HUES6 (cell line): ENCODE measurements around the gene DMD.
A peak's percentile ranks its signal among the peaks of the same experiment; 100 is the strongest.

ENCODE experiments used
- H3K27ac ChIP-seq: 2 replicates; pipeline ENCODE4 v1.7.0; 2013; ENCODE audit warnings: low read depth, mild to moderate bottlenecking, low read length, inconsistent platforms
- H3K27me3 ChIP-seq: 2 replicates; pipeline ENCODE4 v1.6.1; 2013; ENCODE audit warnings: low read length; ENCODE audit not compliant: control insufficient read depth, insufficient read depth
- H3K36me3 ChIP-seq: 2 replicates; pipeline ENCODE4 v1.6.1; 2013; ENCODE audit warnings: low read length; ENCODE audit not compliant: control insufficient read depth, insufficient read depth
- H3K4me1 ChIP-seq: 2 replicates; pipeline ENCODE4 v1.6.1; 2013; ENCODE audit warnings: low read length; ENCODE audit not compliant: control insufficient read depth, insufficient read depth
- H3K4me3 ChIP-seq: 2 replicates; pipeline ENCODE4 v1.5.1; 2013; ENCODE audit warnings: low read depth, low read length
- H3K9ac ChIP-seq: one replicate; pipeline ENCODE4 v1.6.1; 2013; ENCODE audit warnings: mild to moderate bottlenecking, low read length
- H3K9me3 ChIP-seq: 2 replicates; pipeline ENCODE4 v1.6.1; 2013; ENCODE audit warnings: low read depth, low read length; ENCODE audit not compliant: control insufficient read depth, insufficient read depth

The DMD gene

GRCh38 chrX:31154946-31155345, 2056.4 kb downstream of the DMD start:
- H3K36me3 ChIP-seq: no peaks in the 10 kb centered on the region
- no peak overlapping the region for H3K4me3 ChIP-seq
- H3K27ac ChIP-seq: no peak overlapping the region
- H3K4me1 ChIP-seq: no peaks in the 10 kb centered on the region
- H3K27me3 ChIP-seq: no peaks in the 10 kb centered on the region; the same call in 1 of the 2 replicates
- H3K9me3 ChIP-seq: no peaks in the 10 kb centered on the region
- no peak overlapping the region for H3K9ac ChIP-seq

DNA sequence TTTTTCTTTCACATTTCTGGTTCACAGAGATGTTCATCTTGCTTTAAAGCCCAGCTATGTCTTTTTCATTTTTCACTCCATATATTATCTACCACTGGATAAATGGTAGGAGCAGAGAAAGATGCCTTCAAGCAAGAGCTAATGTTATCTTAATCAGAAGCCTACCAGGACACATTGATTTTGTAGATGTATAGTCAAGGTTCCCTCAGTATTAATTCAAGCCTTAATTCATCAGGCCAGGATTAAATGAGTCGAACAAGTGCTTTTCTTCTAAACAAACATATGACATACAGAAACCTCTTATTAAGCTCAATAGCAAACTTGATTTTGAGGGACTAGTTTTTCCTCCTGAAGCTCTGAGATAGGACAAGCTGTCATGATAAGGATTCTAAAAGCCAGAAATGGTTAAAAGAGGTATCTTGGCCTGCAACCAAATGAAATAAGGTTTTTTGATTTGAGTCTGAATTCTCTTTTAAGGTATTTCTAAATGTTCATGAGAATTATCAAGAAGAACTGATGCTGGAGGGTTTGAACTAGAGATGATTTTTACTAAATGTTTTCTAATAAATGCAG, 2057.8 kb downstream of the DMD start:
- H3K36me3 ChIP-seq: no peaks in the 10 kb centered on the region
- no peaks in the 10 kb centered on the region for H3K4me1 ChIP-seq
- no peaks in the 10 kb centered on the region for H3K9me3 ChIP-seq
- no peaks in the 10 kb centered on the region; the same call in 1 of the 2 replicates for H3K27me3 ChIP-seq
- H3K27ac ChIP-seq: no peak overlapping the region
- no peak overlapping the region for H3K4me3 ChIP-seq
- no peak overlapping the region for H3K9ac ChIP-seq

GRCh38 chrX:31147175-31147574, 2064.2 kb downstream of the DMD start:
- Histone ChIP-seq H3K27ac (no peak overlapping the region), H3K9me3 (no peaks in the 10 kb centered on the region), H3K4me1 (no peaks in the 10 kb centered on the region), H3K4me3 (no peak overlapping the region), H3K36me3 (peaks cover 16% of the 10 kb centered on the region), H3K27me3 (no peaks in the 10 kb centered on the region; the same call in 1 of the 2 replicates), H3K9ac (no peak overlapping the region)

GRCh38 chrX:31139961-31140360, 2071.4 kb downstream of the DMD start:
- Histone ChIP-seq H3K4me1 (peaks cover 10% of the 10 kb centered on the region; the same call in 1 of the 2 replicates), H3K9ac (no peak overlapping the region), H3K36me3 (peaks cover 21% of the 10 kb centered on the region), H3K9me3 (peaks cover 6% of the 10 kb centered on the region), H3K27me3 (no peaks in the 10 kb centered on the region; the same call in 1 of the 2 replicates), H3K27ac (no peak overlapping the region), H3K4me3 (no peak overlapping the region)

GRCh38 chrX:31138124-31138523, 2073.2 kb downstream of the DMD start:
- no peak overlapping the region for H3K4me3 ChIP-seq
- peaks cover 6% of the 10 kb centered on the region for H3K9me3 ChIP-seq
- H3K27ac ChIP-seq: no peak overlapping the region
- H3K4me1 ChIP-seq: peaks cover 10% of the 10 kb centered on the region; the same call in 1 of the 2 replicates
- H3K36me3 ChIP-seq: peaks cover 18% of the 10 kb centered on the region
- H3K9ac ChIP-seq: no peak overlapping the region
- no peaks in the 10 kb centered on the region for H3K27me3 ChIP-seq

DNA sequence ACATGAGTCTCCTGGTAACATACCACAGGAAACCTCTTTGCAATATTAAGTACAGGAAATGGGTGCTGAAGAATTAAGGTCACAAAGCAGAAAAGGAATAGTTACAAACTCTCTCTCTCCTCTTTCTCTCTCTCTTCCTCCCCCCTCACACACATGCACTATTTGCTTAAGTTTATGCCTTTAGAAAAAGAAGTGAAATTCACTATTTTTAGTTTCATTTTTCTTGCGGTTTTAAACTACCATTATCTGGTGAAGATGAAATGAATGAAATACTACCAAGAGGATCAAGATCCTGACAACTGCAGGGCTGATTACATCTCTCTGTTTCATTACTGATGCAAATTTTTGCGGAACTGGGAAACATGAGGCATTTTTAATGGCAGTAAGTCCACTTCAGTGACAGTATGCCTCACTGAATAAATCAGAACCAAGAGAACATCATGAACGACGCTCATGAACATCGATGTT, 2075.2 kb downstream of the DMD start:
- no peak overlapping the region for H3K4me3 ChIP-seq
- H3K36me3 ChIP-seq: peaks cover 14% of the 10 kb centered on the region
- 0 out of 2 replicates have a peak overlapping the region, but pooled peaks have one; percentile 6 for H3K27ac ChIP-seq
- H3K27me3 ChIP-seq: no peaks in the 10 kb centered on the region; the same call in 1 of the 2 replicates
- H3K9me3 ChIP-seq: peaks cover 6% of the 10 kb centered on the region
- no peak overlapping the region for H3K9ac ChIP-seq
- H3K4me1 ChIP-seq: peaks cover 10% of the 10 kb centered on the region; the same call in 1 of the 2 replicates

DNA sequence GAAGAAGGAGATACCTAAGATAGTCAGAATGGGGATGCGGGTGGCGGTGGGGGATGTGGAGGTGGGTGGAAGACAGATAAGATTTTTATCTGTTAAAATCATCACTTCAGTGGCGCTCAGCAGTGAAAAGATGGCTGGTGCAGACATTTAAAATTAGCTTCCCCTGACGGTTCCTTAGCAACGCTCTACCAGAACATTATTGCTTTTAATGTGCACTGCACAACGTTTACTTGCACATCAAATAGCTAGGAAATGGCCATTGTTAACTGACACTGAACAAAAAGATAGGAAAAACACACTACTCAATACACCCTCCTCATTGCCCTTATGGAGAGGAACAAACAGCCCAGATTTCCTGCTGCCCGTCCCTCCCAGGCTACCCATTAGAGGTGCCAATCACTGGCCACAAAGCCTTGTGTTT, 2078.5 kb downstream of the DMD start:
- peaks cover 10% of the 10 kb centered on the region; the same call in 1 of the 2 replicates for H3K4me1 ChIP-seq
- H3K27ac ChIP-seq: no peak overlapping the region
- no peaks in the 10 kb centered on the region; the same call in 1 of the 2 replicates for H3K27me3 ChIP-seq
- H3K9me3 ChIP-seq: peaks cover 1% of the 10 kb centered on the region
- no peak overlapping the region for H3K4me3 ChIP-seq
- peaks cover 8% of the 10 kb centered on the region for H3K36me3 ChIP-seq
- H3K9ac ChIP-seq: no peak overlapping the region

DNA sequence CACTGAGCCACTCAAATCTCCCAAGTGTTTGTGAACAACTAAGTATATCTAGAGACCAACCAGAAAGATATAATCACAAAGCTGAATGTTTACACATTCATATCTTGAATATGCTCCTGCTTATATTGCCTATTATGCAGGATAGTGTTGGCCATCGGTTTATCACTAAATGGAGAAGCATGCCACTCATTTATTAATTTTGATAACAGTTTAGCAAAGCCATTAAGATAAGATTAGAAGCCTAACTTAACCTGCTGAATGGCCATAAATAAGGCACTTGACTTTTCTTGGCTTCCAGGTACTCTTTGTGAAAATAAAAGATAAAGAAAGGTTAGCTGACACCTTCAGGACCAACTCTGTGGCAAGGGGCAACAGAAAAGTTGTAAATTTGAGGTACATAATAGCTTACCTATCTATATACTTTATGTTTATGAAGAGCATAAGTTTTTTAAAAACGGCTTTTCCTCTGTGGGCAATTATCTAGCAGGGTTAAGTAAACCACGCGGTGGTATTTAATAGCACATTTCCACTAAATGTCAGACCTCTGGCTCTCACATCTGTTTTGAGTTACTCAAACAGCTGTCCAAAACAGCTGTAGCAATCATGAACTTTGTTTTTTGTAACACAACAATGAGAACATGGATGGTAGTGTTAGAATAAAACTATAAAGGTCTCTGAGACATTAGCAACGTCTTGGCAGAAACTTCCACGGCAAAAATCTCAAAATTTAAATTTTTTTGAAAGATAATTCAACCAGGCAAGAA, 2080.7 kb downstream of the DMD start:
- Histone ChIP-seq H3K4me1 (peaks cover under 1% of the 10 kb centered on the region; the same call in 1 of the 2 replicates), H3K36me3 (peaks cover 8% of the 10 kb centered on the region), H3K27ac (no peak overlapping the region), H3K9me3 (no peaks in the 10 kb centered on the region), H3K4me3 (no peak overlapping the region), H3K9ac (no peak overlapping the region), H3K27me3 (no peaks in the 10 kb centered on the region; the same call in 1 of the 2 replicates)

GRCh38 chrX:31128855-31129254, 2082.5 kb downstream of the DMD start:
- Histone ChIP-seq H3K36me3 (peaks cover 7% of the 10 kb centered on the region), H3K27ac (no peak overlapping the region), H3K4me3 (no peak overlapping the region), H3K4me1 (no peaks in the 10 kb centered on the region), H3K9me3 (no peaks in the 10 kb centered on the region), H3K27me3 (no peaks in the 10 kb centered on the region; the same call in 1 of the 2 replicates), H3K9ac (no peak overlapping the region)

GRCh38 chrX:31127716-31128115, 2083.6 kb downstream of the DMD start:
- H3K4me3 ChIP-seq: no peak overlapping the region
- no peaks in the 10 kb centered on the region; the same call in 1 of the 2 replicates for H3K27me3 ChIP-seq
- peaks cover 3% of the 10 kb centered on the region; the same call in 1 of the 2 replicates for H3K36me3 ChIP-seq
- no peaks in the 10 kb centered on the region for H3K9me3 ChIP-seq
- no peaks in the 10 kb centered on the region for H3K4me1 ChIP-seq
- H3K27ac ChIP-seq: no peak overlapping the region
- H3K9ac ChIP-seq: no peak overlapping the region

DNA sequence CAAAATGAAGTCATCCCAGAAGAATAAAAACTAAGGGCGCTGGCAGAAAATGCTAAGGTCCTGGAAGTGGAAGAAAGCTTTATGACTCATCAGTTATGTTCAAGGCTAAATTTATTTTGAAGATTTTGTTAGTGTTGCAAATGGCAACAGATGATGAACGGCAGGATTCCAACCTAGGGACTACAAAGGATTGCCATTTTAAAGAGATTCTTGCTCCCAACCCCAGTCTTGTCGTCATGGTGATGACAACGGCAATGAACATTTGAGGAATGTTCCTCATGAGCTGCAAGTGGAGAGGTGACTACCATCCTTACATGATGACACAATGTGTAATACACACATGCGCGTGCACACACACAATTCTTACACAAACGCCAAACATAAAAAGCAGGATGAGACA, 2085.1 kb downstream of the DMD start:
- Histone ChIP-seq H3K9me3 (no peaks in the 10 kb centered on the region), H3K27me3 (no peaks in the 10 kb centered on the region), H3K9ac (no peak overlapping the region), H3K36me3 (peaks cover 3% of the 10 kb centered on the region; the same call in 1 of the 2 replicates), H3K4me1 (no peaks in the 10 kb centered on the region), H3K4me3 (no peak overlapping the region), H3K27ac (no peak overlapping the region)
